Uterus (tissue), 4 donors: ENCODE results near the gene HMG20A. TPM values are rescaled to one million over a fixed set of nuclear protein-coding genes. Genes with fewer than 3 reads are reported as not detected.

Source experiments
- DNase-seq, 2 donors: peaks; one replicate each; pipeline ENCODE4 v3.0.0-alpha.2; 2019 to 2020
- H3K27ac ChIP-seq, 2 donors: fragments of 200-600 bp; sonication (generic); 1 replicate in 1 of 2; 2 replicates in 1 of 2; pipeline ENCODE4 v1.5.1; 2016 to 2018
- H3K27me3 ChIP-seq, 2 donors: fragments of 200-600 bp; sonication (generic); one replicate each; pipeline ENCODE4 v1.5.1; 2018 to 2019; ENCODE audit warnings: control low read depth in 1 of 2
- H3K36me3 ChIP-seq, 2 donors: fragments of 200-600 bp; sonication (generic); one replicate each; pipeline ENCODE4 v1.5.1; 2019; ENCODE audit warnings: control low read depth in 1 of 2
- H3K4me1 ChIP-seq, 2 donors: fragments of 200-600 bp; sonication (generic); one replicate each; pipeline ENCODE4 v1.5.1; 2018 to 2019; ENCODE audit warnings: control low read depth in 1 of 2
- H3K4me3 ChIP-seq, 2 donors: fragments of 200-600 bp; sonication (generic); 1 replicate in 1 of 2; 2 replicates in 1 of 2; pipeline ENCODE4 v1.5.1; 2018 to 2019; ENCODE audit warnings: mild to moderate bottlenecking in 1 of 2
- H3K9me3 ChIP-seq, 2 donors: fragments of 200-600 bp; sonication (generic); one replicate each; pipeline ENCODE4 v1.5.1; 2019; ENCODE audit warnings: control low read depth in 1 of 2
- CTCF ChIP-seq, 4 experiments: fragments of 200-600 bp in 2 of 4; fragments of 450-650 bp in 2 of 4; sonication (generic) in 2 of 4; IDR thresholded peaks; one replicate each; pipeline ENCODE4 v1.5.1; 2016 to 2019; ENCODE audit warnings: antibody characterized with exemption in 4 of 4, mild to moderate bottlenecking in 2 of 4, moderate library complexity in 1 of 4
- POLR2A ChIP-seq, 2 donors: fragments of 450-650 bp; IDR thresholded peaks; one replicate each; pipeline ENCODE4 v1.6.1; 2016; ENCODE audit warnings: antibody characterized with exemption in 2 of 2, mild to moderate bottlenecking in 1 of 2, moderate library complexity in 1 of 2
- intact Hi-C: fragments of 100-400 bp; cut with DNase I; formaldehyde crosslinking; loops from one replicate; pipeline ENCODE4 v1.15.1; 2023; ENCODE audit warnings: low total_unique reads
- total RNA-seq, 4 donors: library from RNA; depleted of rRNA in 3 of 4; stranded (reverse); fragments of >200 nt in 3 of 4; gene quantifications; one replicate each; pipeline versions ENCODE4 v1.1.0 to v1.2.4, GENCODE V29; 2014 to 2023
- donor health status: DM: yes; HTN: yes; CAD: no.

HMG20A gene
- total RNA-seq, 4 donors from 2014 or later, result 10.5 to 59.5 (median 28.4) TPM

- intact Hi-C loops, result no loop called here
- no peak for DNase-seq
- Histone ChIP-seq H3K27ac (no peak overlapping the region), H3K4me1 (no peaks in the 10 kb centered on the region), H3K27me3 (no peaks in the 10 kb centered on the region), H3K9me3 (peaks cover 0 to 11% of the 10 kb centered on the region in 2 donors), H3K36me3 (no peaks in the 10 kb centered on the region), H3K4me3 (no peak overlapping the region)
- TF ChIP-seq POLR2A (IDR thresholded peaks at IDR 0.05), result no peak
- TF ChIP-seq CTCF (IDR thresholded peaks at IDR 0.05), result no peak
These were observed 29.2 kb upstream of the HMG20A start for GRCh38 chr15:77391372-77391951.

GRCh38 chr15:77392762-77393470 is 27.8 kb upstream of the HMG20A start:
- intact Hi-C loops, result no loop called here
- H3K9me3 ChIP-seq, result peaks cover 0 to 11% of the 10 kb centered on the region in 2 donors
- no peak for DNase-seq

DNA sequence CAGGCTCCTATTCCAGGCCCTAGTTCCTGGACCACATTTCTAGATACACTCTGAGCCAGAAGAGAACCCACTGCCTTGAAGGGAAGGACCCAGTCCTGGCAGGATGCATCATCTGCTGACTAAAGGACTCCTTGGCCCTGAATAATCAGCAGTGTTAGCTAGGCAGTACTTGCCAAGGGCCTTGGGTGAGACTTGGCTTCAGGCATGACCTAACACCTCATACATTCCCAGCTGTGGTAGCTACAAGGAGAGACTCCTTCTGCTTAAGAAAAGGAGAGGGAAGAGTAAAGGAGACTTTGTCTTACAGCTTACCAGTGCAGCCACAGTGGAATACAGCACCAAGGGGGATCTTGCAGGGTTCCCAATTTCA is 27.2 kb upstream of the HMG20A start:
- intact Hi-C loops, result no loop called here
- TF ChIP-seq CTCF (IDR thresholded peaks at IDR 0.05) (no peak), POLR2A (IDR thresholded peaks at IDR 0.05) (no peak)
- DNase-seq, result no peak
- peaks cover 0 to 17% of the 10 kb centered on the region in 2 donors for H3K9me3 ChIP-seq
- no peaks in the 10 kb centered on the region for H3K4me1 ChIP-seq
- H3K27ac ChIP-seq, result no peak overlapping the region
- no peak overlapping the region for H3K4me3 ChIP-seq
- H3K27me3 ChIP-seq, result no peaks in the 10 kb centered on the region
- no peaks in the 10 kb centered on the region for H3K36me3 ChIP-seq

More at GRCh38 chr15:77392762-77393470, 27.8 kb upstream of the HMG20A start:
- no peak overlapping the region for H3K4me3 ChIP-seq
- H3K27me3 ChIP-seq, result no peaks in the 10 kb centered on the region
- no peaks in the 10 kb centered on the region for H3K4me1 ChIP-seq
- H3K27ac ChIP-seq, result no peak overlapping the region
- no peak for TF ChIP-seq CTCF (IDR thresholded peaks at IDR 0.05)
- no peak for TF ChIP-seq POLR2A (IDR thresholded peaks at IDR 0.05)
- H3K36me3 ChIP-seq, result no peaks in the 10 kb centered on the region

DNA sequence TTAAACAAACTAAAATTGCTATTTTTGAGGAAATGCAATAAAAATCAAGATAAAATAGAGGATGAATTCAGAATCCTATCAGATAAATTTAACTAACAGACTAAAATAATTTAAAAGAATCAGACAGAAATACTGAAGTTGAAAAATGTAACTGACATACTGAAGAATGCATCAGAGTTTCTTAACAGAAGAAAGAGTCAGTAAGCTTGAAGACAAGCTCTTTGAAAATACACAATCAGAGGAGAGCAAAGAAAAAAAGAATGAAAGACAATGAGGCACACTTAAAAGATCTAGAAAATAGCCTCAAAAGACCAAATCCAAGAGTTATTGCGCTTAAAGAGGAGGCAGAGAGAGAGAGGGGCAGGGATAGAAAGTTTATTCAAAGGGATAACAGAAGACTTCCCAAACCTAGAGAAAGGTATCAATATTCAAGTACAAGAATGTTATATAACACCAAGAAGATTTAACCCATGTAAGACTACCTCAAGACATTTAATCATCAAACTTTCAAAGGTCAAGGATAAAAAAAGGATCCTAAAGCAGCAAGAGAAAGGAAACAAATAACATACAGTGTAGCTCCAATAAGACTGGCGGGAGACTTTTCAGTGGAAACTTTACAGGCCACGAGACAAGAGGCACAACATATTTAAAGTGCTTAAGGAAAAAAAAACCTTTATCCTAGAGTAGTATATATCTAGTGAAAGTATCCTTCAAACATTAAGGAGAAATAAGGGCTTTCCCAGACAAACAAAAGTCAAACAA is 25.5 kb upstream of the HMG20A start:
- H3K36me3 ChIP-seq, result no peaks in the 10 kb centered on the region
- no peaks in the 10 kb centered on the region for H3K27me3 ChIP-seq
- H3K4me1 ChIP-seq, result no peaks in the 10 kb centered on the region
- DNase-seq, result no peak
- H3K27ac ChIP-seq, result no peak overlapping the region
- intact Hi-C loops, result no loop called here
- no peak overlapping the region for H3K4me3 ChIP-seq
- peaks cover 0 to 34% of the 10 kb centered on the region in 2 donors for H3K9me3 ChIP-seq
- TF ChIP-seq CTCF (IDR thresholded peaks at IDR 0.05) (no peak), POLR2A (IDR thresholded peaks at IDR 0.05) (no peak)

GRCh38 chr15:77396692-77397091 is 24.0 kb upstream of the HMG20A start:
- Histone ChIP-seq H3K36me3 (no peaks in the 10 kb centered on the region), H3K4me1 (no peaks in the 10 kb centered on the region), H3K27me3 (no peaks in the 10 kb centered on the region), H3K4me3 (no peak overlapping the region), H3K27ac (no peak overlapping the region), H3K9me3 (peaks cover 0 to 37% of the 10 kb centered on the region in 2 donors)
- no peak for DNase-seq
- intact Hi-C loops, result no loop called here
- no peak for TF ChIP-seq POLR2A (IDR thresholded peaks at IDR 0.05)
